GM12873 (cell line): ENCODE measurements around the gene NOX5.

Experiments
- TF ChIP-seq, protein P1 (sequence below): IDR thresholded peaks from 2 replicates; pipeline ENCODE4 v1.5.1; 2012; ENCODE audit warnings: low read depth, mild to moderate bottlenecking, moderate library complexity, low read length, control low read depth; ENCODE audit not compliant: insufficient read depth; ENCODE audit errors: missing control alignments

NOX5 gene

DNA sequence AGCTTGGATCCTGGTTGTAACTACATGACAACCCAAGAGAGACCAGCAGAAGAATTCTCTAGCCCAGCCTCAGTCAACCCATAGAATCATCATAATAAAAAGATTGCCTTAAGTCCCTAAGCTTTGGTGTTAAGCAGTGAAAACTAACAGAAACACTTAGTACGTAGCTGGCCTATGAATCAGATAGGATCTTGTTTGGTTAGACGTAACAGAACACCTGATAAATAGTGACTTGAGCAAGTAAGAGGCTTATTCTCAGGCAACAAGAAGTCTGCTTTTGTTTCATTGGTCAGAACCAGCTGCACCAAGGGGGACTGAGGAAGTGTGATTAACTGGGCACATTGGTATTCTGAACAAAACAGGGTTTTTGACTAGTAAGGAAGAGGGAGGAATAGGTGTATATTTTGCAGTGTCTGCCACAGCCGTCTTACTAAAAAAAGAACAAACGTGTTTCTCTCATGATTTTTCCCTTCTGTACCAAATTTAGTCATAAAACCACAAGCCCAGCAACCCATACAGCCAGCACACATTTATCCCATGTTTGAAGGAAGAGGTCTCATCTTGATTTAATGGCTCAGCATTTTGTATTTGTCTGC lies 92.6 kb downstream of the NOX5 start:
- TF ChIP-seq, protein P1, sequence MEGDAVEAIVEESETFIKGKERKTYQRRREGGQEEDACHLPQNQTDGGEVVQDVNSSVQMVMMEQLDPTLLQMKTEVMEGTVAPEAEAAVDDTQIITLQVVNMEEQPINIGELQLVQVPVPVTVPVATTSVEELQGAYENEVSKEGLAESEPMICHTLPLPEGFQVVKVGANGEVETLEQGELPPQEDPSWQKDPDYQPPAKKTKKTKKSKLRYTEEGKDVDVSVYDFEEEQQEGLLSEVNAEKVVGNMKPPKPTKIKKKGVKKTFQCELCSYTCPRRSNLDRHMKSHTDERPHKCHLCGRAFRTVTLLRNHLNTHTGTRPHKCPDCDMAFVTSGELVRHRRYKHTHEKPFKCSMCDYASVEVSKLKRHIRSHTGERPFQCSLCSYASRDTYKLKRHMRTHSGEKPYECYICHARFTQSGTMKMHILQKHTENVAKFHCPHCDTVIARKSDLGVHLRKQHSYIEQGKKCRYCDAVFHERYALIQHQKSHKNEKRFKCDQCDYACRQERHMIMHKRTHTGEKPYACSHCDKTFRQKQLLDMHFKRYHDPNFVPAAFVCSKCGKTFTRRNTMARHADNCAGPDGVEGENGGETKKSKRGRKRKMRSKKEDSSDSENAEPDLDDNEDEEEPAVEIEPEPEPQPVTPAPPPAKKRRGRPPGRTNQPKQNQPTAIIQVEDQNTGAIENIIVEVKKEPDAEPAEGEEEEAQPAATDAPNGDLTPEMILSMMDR: no peak
